ENCODE data around the gene TRHDE.

GRCh38 chr12:72658615-72659014, 386.4 kb downstream of the TRHDE start:
- TF ChIP-seq CTCF (IDR thresholded peaks at IDR 0.05) (no peak), POLR2A (IDR thresholded peaks at IDR 0.05) (no peak)
